HUES64 (cell line): Measurements from ENCODE around the gene WASHC1.
"Not testable (repeated sequence)": the region's sequence is repeated elsewhere in the genome, so short reads cannot be mapped to it uniquely, and the experiment has no call there.

ENCODE experiments used
- H3K27ac ChIP-seq: 2 replicates; pipeline ENCODE4 v1.7.0; 2013; ENCODE audit warnings: low read depth, low read length, inconsistent platforms
- H3K27me3 ChIP-seq: 2 replicates; pipeline ENCODE4 v1.6.1; 2013; ENCODE audit warnings: mild to moderate bottlenecking, low read length; ENCODE audit not compliant: insufficient read depth
- H3K36me3 ChIP-seq: 2 replicates; pipeline ENCODE4 v1.6.1; 2013; ENCODE audit warnings: mild to moderate bottlenecking, low read length; ENCODE audit not compliant: insufficient read depth
- H3K4me1 ChIP-seq: 2 replicates; pipeline ENCODE4 v1.6.1; 2013; ENCODE audit warnings: mild to moderate bottlenecking, low read length, moderate library complexity; ENCODE audit not compliant: insufficient read depth
- H3K4me3 ChIP-seq: 2 replicates; pipeline ENCODE4 v1.5.1; 2013; ENCODE audit warnings: mild to moderate bottlenecking, low read length, moderate library complexity
- H3K9ac ChIP-seq: 2 replicates; pipeline ENCODE4 v1.6.1; 2013; ENCODE audit warnings: mild to moderate bottlenecking, low read depth, low read length
- H3K9me3 ChIP-seq: 2 replicates; pipeline ENCODE4 v1.6.1; 2013; ENCODE audit warnings: low read depth, low read length; ENCODE audit not compliant: insufficient read depth
- WGBS: fragments of 150-250, 120-280 bp; methylation state at CpG from one replicate; pipeline ENCODE4 v1.1.7; 2013; ENCODE audit warnings: missing lambda C conversion rate; 5-methylcytosine and 5-hydroxymethylcytosine counted together

WASHC1 gene

DNA sequence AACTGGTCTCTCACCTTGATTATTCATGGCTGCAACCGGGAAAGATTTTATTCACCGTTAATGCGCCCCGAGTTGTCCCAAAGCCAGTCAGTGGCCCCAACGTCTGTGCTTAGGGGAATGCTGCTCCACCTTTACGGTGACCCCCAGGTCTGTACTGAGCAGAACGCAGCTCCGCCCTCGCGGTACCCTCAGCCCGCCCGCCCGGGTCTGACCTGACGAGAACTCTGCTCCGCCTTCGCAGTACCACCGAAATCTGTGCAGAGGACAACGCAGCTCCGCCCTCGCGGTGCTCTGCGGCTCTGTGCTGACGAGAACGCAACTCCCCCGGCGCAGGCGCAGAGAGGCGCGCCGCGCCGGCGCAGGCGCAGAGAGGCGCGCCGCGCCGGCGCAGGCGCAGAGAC lies 18.6 kb downstream of the WASHC1 start:
- H3K36me3 ChIP-seq, H3K4me3 ChIP-seq, H3K9ac ChIP-seq, H3K27me3 ChIP-seq, H3K4me1 ChIP-seq, H3K9me3 ChIP-seq, H3K27ac ChIP-seq: not testable (repeated sequence)
- 92% methylated on average over 35 of the region's 41 CpGs for WGBS

DNA sequence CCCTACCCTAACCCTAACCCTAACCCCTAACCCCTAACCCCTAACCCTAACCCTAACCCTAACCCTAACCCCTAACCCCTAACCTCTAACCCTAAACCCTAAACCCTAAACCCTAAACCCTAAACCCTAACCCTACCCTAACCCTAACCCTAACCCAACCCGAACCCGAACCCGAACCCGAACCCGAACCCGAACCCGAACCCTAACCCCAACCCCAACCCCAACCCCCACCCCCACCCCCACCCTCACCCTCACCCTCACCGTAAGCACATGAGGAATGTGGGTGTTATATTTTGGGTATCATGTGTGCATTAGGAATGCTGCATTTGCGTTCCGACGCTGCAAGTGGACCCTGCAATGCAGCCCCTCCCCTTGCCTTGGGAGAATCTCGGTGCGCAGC lies 19.0 kb downstream of the WASHC1 start:
- H3K9ac ChIP-seq, H3K4me3 ChIP-seq, H3K27me3 ChIP-seq, H3K9me3 ChIP-seq, H3K27ac ChIP-seq, H3K36me3 ChIP-seq, H3K4me1 ChIP-seq: not testable (repeated sequence)
- no CpG with 5 or more reads among the region's 13 CpGs for WGBS
